Heart left ventricle (tissue), 13 donors: Measurements from ENCODE around the gene AAGAB.

ENCODE experiments used
- POLR2A ChIP-seq, 2 donors: fragments of 450-650 bp; IDR thresholded peaks; one replicate each; pipeline ENCODE4 v1.6.1; 2017; ENCODE audit warnings: antibody characterized with exemption in 2 of 2, mild to moderate bottlenecking in 2 of 2, moderate library complexity in 2 of 2
- TF ChIP-seq, protein P1 (sequence below), 12 donors: fragments of 200-600 bp; sonication (generic) in 4 of 12; IDR thresholded peaks; one replicate each; pipeline versions ENCODE4 v1.5.0 to v1.8.0; 2018 to 2022; ENCODE audit warnings: antibody characterized with exemption in 12 of 12, mild to moderate bottlenecking in 5 of 12
- donor health status: ischemic (EF 13 %, LVEDD 7.1; RV severe dilation, severe dysfunction).
- donor health status: DM: no; HTN: yes; CAD: no.
- donor health status: DM: no; HTN: no; CAD: no.
- donor health status: ischemic (EF 25% LVEDD 6.9; RV normal size, moderate dysfunction).
- donor health status: ischemic (EF 25% LVEDD 5.7; RV mildly dilated, moderate dysfunction).
- donor health status: ischemic (EF 35%, LVEDD 5.7; RV mildly dilated, moderate dysfunction).
- donor health status: nonischemic (EF 11% LVEDD 7.7; RV severe dilation, severe dysfunction).
- donor health status: DM: yes; HTN: yes; CAD: no.
- donor health status: PGD.
- donor health status: ischemic (EF 29% LVEDD 5.4; RV normal size, mild dysfunction).
- donor health status: nonischemic (EF 23%, LVEDD 6.1; RV moderate dilation, normal function).

GRCh38 chr15:67180035-67180434 is 74.4 kb downstream of the AAGAB start:
- TF ChIP-seq, protein P1, sequence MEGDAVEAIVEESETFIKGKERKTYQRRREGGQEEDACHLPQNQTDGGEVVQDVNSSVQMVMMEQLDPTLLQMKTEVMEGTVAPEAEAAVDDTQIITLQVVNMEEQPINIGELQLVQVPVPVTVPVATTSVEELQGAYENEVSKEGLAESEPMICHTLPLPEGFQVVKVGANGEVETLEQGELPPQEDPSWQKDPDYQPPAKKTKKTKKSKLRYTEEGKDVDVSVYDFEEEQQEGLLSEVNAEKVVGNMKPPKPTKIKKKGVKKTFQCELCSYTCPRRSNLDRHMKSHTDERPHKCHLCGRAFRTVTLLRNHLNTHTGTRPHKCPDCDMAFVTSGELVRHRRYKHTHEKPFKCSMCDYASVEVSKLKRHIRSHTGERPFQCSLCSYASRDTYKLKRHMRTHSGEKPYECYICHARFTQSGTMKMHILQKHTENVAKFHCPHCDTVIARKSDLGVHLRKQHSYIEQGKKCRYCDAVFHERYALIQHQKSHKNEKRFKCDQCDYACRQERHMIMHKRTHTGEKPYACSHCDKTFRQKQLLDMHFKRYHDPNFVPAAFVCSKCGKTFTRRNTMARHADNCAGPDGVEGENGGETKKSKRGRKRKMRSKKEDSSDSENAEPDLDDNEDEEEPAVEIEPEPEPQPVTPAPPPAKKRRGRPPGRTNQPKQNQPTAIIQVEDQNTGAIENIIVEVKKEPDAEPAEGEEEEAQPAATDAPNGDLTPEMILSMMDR (IDR thresholded peaks at IDR 0.05), result no peak
- no peak for TF ChIP-seq POLR2A (IDR thresholded peaks at IDR 0.05)
